HUDEP-2 (cell line): Measurements from ENCODE around the gene GDI1.

ENCODE experiments used
- DNase-seq, 76 experiments: peaks; one replicate each; lab custom pipeline; 2025; ENCODE audit not compliant: unreplicated experiment in 76 of 76; lab: John Stamatoyannopoulos, UW

GDI1 gene

GRCh38 chrX:154408659-154409221 lies 28.2 kb upstream of the GDI1 start:
- no peak for DNase-seq

- peak in 73 of 76 experiments; percentile 11 to 89 (median 71) for DNase-seq
Measured at GRCh38 chrX:154409222-154409871, 27.6 kb upstream of the GDI1 start, which contains the start of gene DNASE1L1. TSS of gene DNASE1L1 (minus strand) at chrX:154409254. CDS start at chrX:154405568, 3,686 bp downstream.

- peak in 40 of 76 experiments; percentile 2 to 51 (median 26) for DNase-seq
Measured at GRCh38 chrX:154411981-154412340, 25.0 kb upstream of the GDI1 start.

- DNase-seq = peak in 1 of 76 experiments; percentile 3
Measured at GRCh38 chrX:154412468-154412867, 24.5 kb upstream of the GDI1 start.

- no peak for DNase-seq
Measured at GRCh38 chrX:154413142-154413541, 23.8 kb upstream of the GDI1 start.

GRCh38 chrX:154417157-154417556 lies 19.8 kb upstream of the GDI1 start:
- DNase-seq = no peak

GRCh38 chrX:154419189-154419588 lies 17.8 kb upstream of the GDI1 start:
- DNase-seq = no peak

GRCh38 chrX:154419688-154420401 lies 17.1 kb upstream of the GDI1 start:
- no peak for DNase-seq

- DNase-seq = no peak
Measured at GRCh38 chrX:154420402-154420756, 16.6 kb upstream of the GDI1 start.

GRCh38 chrX:154426916-154427770 lies 9.8 kb upstream of the GDI1 start:
- DNase-seq = no peak

- DNase-seq = peak in 74 of 76 experiments; percentile 8 to 91 (median 80)
Measured at GRCh38 chrX:154428176-154429171, 8.5 kb upstream of the GDI1 start, which contains the start of gene ATP6AP1. TSS of gene ATP6AP1 (plus strand) at chrX:154428677. CDS start at chrX:154428693, 16 bp downstream.

- DNase-seq = peak in 2 of 76 experiments; percentile 2 to 8
Measured at GRCh38 chrX:154429711-154430110, 7.2 kb upstream of the GDI1 start.

- no peak for DNase-seq
Measured at GRCh38 chrX:154430479-154430878, 6.5 kb upstream of the GDI1 start.

- no peak for DNase-seq
Measured at GRCh38 chrX:154430916-154431315, 6.0 kb upstream of the GDI1 start.

- no peak for DNase-seq
Measured at GRCh38 chrX:154431341-154431740, 5.6 kb upstream of the GDI1 start.

GRCh38 chrX:154432210-154432609 lies 4.7 kb upstream of the GDI1 start:
- no peak for DNase-seq

GRCh38 chrX:154433605-154434004 lies 3.3 kb upstream of the GDI1 start:
- DNase-seq = no peak

GRCh38 chrX:154434394-154435168 lies 2.4 kb upstream of the GDI1 start:
- no peak for DNase-seq

- no peak for DNase-seq
Measured at GRCh38 chrX:154435171-154435733, 1.7 kb upstream of the GDI1 start.
